Activated CD8-positive, alpha-beta memory T cell treated with anti-CD3 and anti-CD28 coated beads for 4 hours (primary cell): ENCODE data around the gene LALBA.
"Not testable (repeated sequence)": the region's sequence is repeated elsewhere in the genome, so short reads cannot be mapped to it uniquely, and the experiment has no call there.

Experiments
- DNase-seq, 2 donors: peaks; one replicate each; pipeline ENCODE4 v3.0.0-alpha.2; 2020; ENCODE audit warnings: low read depth in 2 of 2

LALBA gene

GRCh38 chr12:48569946-48570345 lies at the start of gene LALBA:
Gene LALBA (minus strand): TSS chr12:48570046. CDS start chr12:48570020, 26 bp downstream.
- no peak for DNase-seq

- DNase-seq = peak; percentile 38 to 44
Observed at GRCh38 chr12:48618541-48618940, 48.7 kb upstream of the LALBA start.

- no peak for DNase-seq
Observed at GRCh38 chr12:48615681-48616080, 45.8 kb upstream of the LALBA start.

- DNase-seq = no peak
Observed at GRCh38 chr12:48613321-48613720, 43.5 kb upstream of the LALBA start.

- DNase-seq = no peak
Observed at GRCh38 chr12:48602192-48602989, 32.5 kb upstream of the LALBA start.

GRCh38 chr12:48601013-48601756 lies 31.3 kb upstream of the LALBA start:
- no peak for DNase-seq

- no peak for DNase-seq
Observed at GRCh38 chr12:48600552-48600951, 30.7 kb upstream of the LALBA start.

- DNase-seq = no peak
Observed at GRCh38 chr12:48592591-48593086, 22.8 kb upstream of the LALBA start.

GRCh38 chr12:48586361-48586760 lies 16.5 kb upstream of the LALBA start:
- no peak for DNase-seq

- DNase-seq = no peak
Observed at GRCh38 chr12:48583728-48584127, 13.9 kb upstream of the LALBA start.

GRCh38 chr12:48580831-48581230 lies 11.0 kb upstream of the LALBA start:
- no peak for DNase-seq

GRCh38 chr12:48572326-48572725 lies 2.5 kb upstream of the LALBA start:
- no peak for DNase-seq

GRCh38 chr12:48567731-48568130 lies 2.1 kb downstream of the LALBA start:
- no peak for DNase-seq

- no peak for DNase-seq
Observed at GRCh38 chr12:48557919-48558318, 11.9 kb downstream of the LALBA start.

GRCh38 chr12:48556631-48557030 lies 13.2 kb downstream of the LALBA start:
- DNase-seq = no peak

- not testable (repeated sequence) for DNase-seq
Observed at GRCh38 chr12:48553666-48554343, 16.0 kb downstream of the LALBA start.

- not testable (repeated sequence) for DNase-seq
Observed at GRCh38 chr12:48551636-48552035, 18.2 kb downstream of the LALBA start.

GRCh38 chr12:48547012-48547411 lies 22.8 kb downstream of the LALBA start:
- DNase-seq = not testable (repeated sequence)

GRCh38 chr12:48545833-48546469 lies 23.9 kb downstream of the LALBA start:
- no peak for DNase-seq

- DNase-seq = no peak
Observed at GRCh38 chr12:48542300-48542928, 27.4 kb downstream of the LALBA start.

GRCh38 chr12:48536602-48537001 lies 33.2 kb downstream of the LALBA start:
- DNase-seq = no peak
